ENCODE data around the gene RIC3.

DNA sequence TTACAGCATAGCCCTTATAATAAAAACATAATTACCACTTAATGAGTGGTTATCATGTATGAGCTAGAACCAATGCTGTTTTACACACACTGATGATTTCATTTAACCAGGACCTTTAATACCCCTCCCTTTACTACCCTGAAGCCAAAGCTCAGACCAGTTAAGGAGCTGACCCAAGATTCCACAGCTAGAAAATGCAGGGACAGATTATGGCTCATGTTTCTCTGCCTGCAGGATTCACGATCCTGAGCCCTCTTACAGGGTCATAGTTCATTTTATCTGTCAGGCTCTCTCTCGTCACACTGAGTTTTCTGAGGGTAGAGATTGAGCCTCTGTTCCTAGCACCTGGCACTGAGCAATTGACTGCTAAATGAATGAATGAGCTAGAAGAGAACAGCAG, 60.4 kb downstream of the RIC3 start:
- TF ChIP-seq CTCF (IDR thresholded peaks at IDR 0.05 in 2 of 3, conservative IDR thresholded peaks at IDR 0.05 in 1 of 3; ENCODE audit: borderline replicate concordance in 1 of 3, insufficient read depth in 1 of 3, low read depth in 2 of 3, low read length in 2 of 3) (no peak), SIN3A (IDR thresholded peaks at IDR 0.05; ENCODE audit: low read depth) (no peak)
